K562 (cell line): Measurements from ENCODE around the gene METTL6. TPM values are rescaled to one million over a fixed set of nuclear protein-coding genes. Genes with fewer than 3 reads are reported as not detected.

Source experiments
- ATAC-seq: fragments of 200-7000 bp; cut with Tn5 transposase; 3 replicates; pipeline ENCODE4 v1.9.1; 2020; ENCODE audit warnings: moderate library complexity
- BruUV-seq: library from RNA; stranded (reverse); fragments of 400-500 nt; replicated peaks from 2 replicates; lab custom pipeline; 2021; lab: Mats Ljungman, UMichigan
- CTCF ChIA-PET: fragments of 300-600 bp; formaldehyde crosslinking; extraction: SDS; loops from one replicate; lab custom pipeline; 2021; ENCODE audit warnings: low intra/inter-chr PET ratio; lab: Yijun Ruan, JAX
- POLR2A ChIA-PET: fragments of 300-600, 350-650 bp; sonication (Branson Sonifier 250); formaldehyde crosslinking; extraction: SDS; loops from one replicate; lab custom pipeline; 2021; ENCODE audit warnings: antibody characterized with exemption, inconsistent platforms; lab: Yijun Ruan, JAX
- DNase-seq, 4 experiments: peaks; one replicate each; pipeline versions ENCODE4 v3.0.0 to v3.0.0-alpha.2; 2011 to 2018; ENCODE audit warnings: low spot score in 3 of 4, mixed read lengths in 3 of 4; ENCODE audit errors: extremely low read depth in 1 of 4
- FAIRE-seq: peaks from 2 replicates; lab custom pipeline; 2011; peaks lifted over from hg19 to GRCh38; lab: Jason Lieb, UNC
- H2AFZ ChIP-seq: 2 replicates; pipeline ENCODE4 v1.6.0; 2011; ENCODE audit warnings: low read depth, low read length, control low read depth, inconsistent platforms
- H3K27ac ChIP-seq: fragments of 200-600 bp; 3 replicates; pipeline ENCODE4 v1.8.0; 2011; ENCODE audit warnings: low read depth, mild to moderate bottlenecking, control low read depth, inconsistent platforms, low read length, moderate library complexity, mixed read lengths; ENCODE audit errors: extremely low read depth
- H3K27me3 ChIP-seq, 2 experiments: fragments of 300-600 bp in 1 of 2; 2 replicates in 1 of 2; 3 replicates in 1 of 2; pipeline versions ENCODE4 v1.6.0 to v1.8.0; 2011; ENCODE audit warnings: inconsistent platforms in 2 of 2, low read length in 2 of 2, mild to moderate bottlenecking in 1 of 2, mixed read lengths in 1 of 2, moderate library complexity in 1 of 2; ENCODE audit not compliant: control insufficient read depth in 2 of 2, insufficient read depth in 2 of 2
- H3K36me3 ChIP-seq: fragments of 300-600 bp; 3 replicates; pipeline ENCODE4 v1.8.0; 2011; ENCODE audit warnings: mild to moderate bottlenecking, low read length, inconsistent platforms; ENCODE audit not compliant: control insufficient read depth, insufficient read depth
- H3K4me1 ChIP-seq, 2 experiments: fragments of 200-600 bp in 1 of 2; replicated peaks in 1 of 2; 2 replicates in 1 of 2; 3 replicates in 1 of 2; pipeline versions ENCODE4 v1.5.1 to v1.8.0; 2011; ENCODE audit warnings: inconsistent platforms in 2 of 2, low read length in 2 of 2, mild to moderate bottlenecking in 1 of 2, mixed read lengths in 1 of 2, moderate library complexity in 1 of 2; ENCODE audit not compliant: control insufficient read depth in 2 of 2, insufficient read depth in 2 of 2
- H3K4me2 ChIP-seq: 2 replicates; pipeline ENCODE4 v1.6.1; 2011; ENCODE audit warnings: low read length, control low read depth, inconsistent platforms, mixed read lengths; ENCODE audit not compliant: insufficient read depth
- H3K4me3 ChIP-seq: fragments of 200-600 bp; sonication (generic), shearing (Covaris generic); 2 replicates; pipeline ENCODE4 v1.5.1; 2016; ENCODE audit warnings: control low read depth, inconsistent platforms
- H3K79me2 ChIP-seq: fragments of 200-600 bp; 3 replicates; pipeline ENCODE4 v1.8.0; 2011; ENCODE audit warnings: low read length, inconsistent platforms; ENCODE audit not compliant: control insufficient read depth, insufficient read depth
- H3K9ac ChIP-seq, 2 experiments: 2 replicates each; pipeline versions ENCODE4 v1.6.0 to v1.6.1; 2011; ENCODE audit warnings: low read depth in 2 of 2, low read length in 2 of 2, control low read depth in 1 of 2, inconsistent platforms in 1 of 2, mild to moderate bottlenecking in 1 of 2, mixed read lengths in 1 of 2; ENCODE audit not compliant: insufficient read depth in 1 of 2
- H3K9me1 ChIP-seq: one replicate; pipeline ENCODE4 v1.6.0; 2011; ENCODE audit warnings: inconsistent platforms, mild to moderate bottlenecking, low read length, moderate library complexity; ENCODE audit not compliant: control insufficient read depth, insufficient read depth
- H3K9me3 ChIP-seq: replicated peaks from 2 replicates; pipeline ENCODE4 v1.5.1; 2011; ENCODE audit warnings: low read depth, low read length, inconsistent platforms; ENCODE audit not compliant: control insufficient read depth, insufficient read depth
- H4K20me1 ChIP-seq: replicated peaks from 2 replicates; pipeline ENCODE4 v1.6.1; 2011; ENCODE audit warnings: low read length, inconsistent platforms, mixed read lengths; ENCODE audit not compliant: control insufficient read depth, insufficient read depth
- ARID4B ChIP-seq: sonication (generic); formaldehyde crosslinking; IDR thresholded peaks from 2 replicates; pipeline ENCODE4 v1.8.0; 2022; ENCODE audit warnings: mild to moderate bottlenecking, missing genetic modification reagents
- FOXP1 ChIP-seq: sonication (generic); formaldehyde crosslinking; IDR thresholded peaks from 2 replicates; pipeline ENCODE4 v1.8.0; 2022; ENCODE audit warnings: mild to moderate bottlenecking, missing genetic modification reagents
- KLF6 ChIP-seq: fragments of 250-450 bp; sonication (Bioruptor Pico); IDR thresholded peaks from 2 replicates; pipeline ENCODE4 v1.4.0; 2020; ENCODE audit warnings: mild to moderate bottlenecking, moderate library complexity, borderline replicate concordance
- MITF ChIP-seq: IDR thresholded peaks from 2 replicates; pipeline ENCODE4 v1.6.1; 2014; ENCODE audit warnings: antibody characterized with exemption
- POLR2B ChIP-seq: fragments of 450-650 bp; IDR thresholded peaks from 2 replicates; pipeline ENCODE4 v1.6.1; 2018; ENCODE audit warnings: low read depth; ENCODE audit not compliant: partially characterized antibody
- SRF ChIP-seq, 2 experiments: fragments of 250-450, 450-650 bp in 1 of 2; sonication (Bioruptor Pico) in 1 of 2; sonication (generic) in 1 of 2; formaldehyde crosslinking; IDR thresholded peaks; 2 replicates each; pipeline versions ENCODE4 v1.5.0 to v1.5.1; 2020 to 2022; ENCODE audit warnings: mild to moderate bottlenecking in 1 of 2, missing genetic modification reagents in 1 of 2
- ZNF140 ChIP-seq: fragments of 250-450 bp; sonication (Bioruptor Pico); IDR thresholded peaks from 2 replicates; pipeline ENCODE4 v1.8.0; 2021; ENCODE audit warnings: moderate library complexity, mild to moderate bottlenecking, inconsistent platforms
- ZNF274 ChIP-seq: IDR thresholded peaks from 2 replicates; pipeline ENCODE4 v1.6.1; 2011; ENCODE audit warnings: low read depth, mild to moderate bottlenecking, low read length, moderate library complexity, borderline replicate concordance
- ZNF324 ChIP-seq: fragments of 250-450 bp; sonication (Bioruptor Pico); IDR thresholded peaks from 2 replicates; pipeline ENCODE4 v1.4.0; 2020; ENCODE audit warnings: mild to moderate bottlenecking
- ZNF347 ChIP-seq: fragments of 450-650 bp; formaldehyde crosslinking; IDR thresholded peaks from 2 replicates; pipeline ENCODE4 v1.4.0; 2020; ENCODE audit warnings: low read depth, mild to moderate bottlenecking, moderate library complexity
- WGBS: fragments of 100-300 bp; shearing (Covaris generic); methylation state at CpG from one replicate; pipeline ENCODE4 v1.1.6; 2016; ENCODE audit warnings: low coverage, mixed read lengths; ENCODE audit not compliant: insufficient coverage; ENCODE audit errors: missing lambda C conversion rate; 5-methylcytosine and 5-hydroxymethylcytosine counted together
- in situ Hi-C: fragments of 300-500 bp; cut with MboI; formaldehyde crosslinking; loops from 4 replicates; pipeline ENCODE4 v1.15.0; 2018; ENCODE audit warnings: inconsistent platforms, mixed read lengths
- intact Hi-C: fragments of 100-400 bp; cut with micrococcal nuclease; formaldehyde crosslinking; loops from 2 replicates; pipeline ENCODE4 v1.14.2; 2022
- polyA plus RNA-seq, 8 experiments: library from polyadenylated mRNA; depleted of rRNA in 4 of 8; stranded (reverse) in 5 of 8; unstranded in 3 of 8; fragments of >200 nt; fragmentation: Nextera tagmentation in 2 of 8; fragmentation: Illumina TruSeq in 1 of 8; extraction: Ambion mirVana in 2 of 8; extraction: Trizol in 1 of 8; gene quantifications; 2 replicates each; pipeline versions ENCODE4 v1.2.1 to v1.2.3, GENCODE V29; 2011 to 2014; ENCODE audit warnings: inconsistent platforms in 1 of 8, missing spikeins in 1 of 8
- total RNA-seq, 7 experiments: library from RNA; depleted of rRNA in 6 of 7; stranded (reverse); fragments of >200 nt in 6 of 7; fragmentation: Illumina TruSeq in 2 of 7; extraction: Trizol in 2 of 7; gene quantifications; 2 replicates each; pipeline versions ENCODE4 v1.2.1 to v1.2.3, GENCODE V29; 2011 to 2021; ENCODE audit warnings: low replicate concordance in 1 of 7

Gene METTL6
- total and polyA plus RNA-seq, 9 of the 15 experiments (the other 6 are each of a cell fraction or from before 2014, with no cell fraction given), result 18.8 to 61.5 (median 33.9) TPM

GRCh38 chr3:15456321-15456720 lies 29.0 kb upstream of the METTL6 start (continued):
- TF ChIP-seq ZNF140 (CRISPR knock-in tag) (no peak), ZNF324 (CRISPR knock-in tag) (no peak), MITF (no peak), KLF6 (CRISPR knock-in tag) (no peak), ZNF274 (no peak), FOXP1 (CRISPR knock-in tag) (no peak)

- no peaks in the 10 kb centered on the region for H3K36me3 ChIP-seq
- H3K27ac ChIP-seq, result no peak overlapping the region
- H4K20me1 ChIP-seq, result no peaks in the 10 kb centered on the region
- no peak for FAIRE-seq
- H3K9ac ChIP-seq, result peak overlapping the region in 1 of 2 experiments; percentile 57; a peak in 2 of 4 replicates
- H3K4me1 ChIP-seq, result 0 out of 5 replicates have a peak, but pooled peaks cover 0 to 3% of the 10 kb centered on the region in 2 experiments
- H3K4me3 ChIP-seq, result no peak overlapping the region
- no peaks in the 10 kb centered on the region for H3K79me2 ChIP-seq
- H3K27me3 ChIP-seq, result peaks cover 9 to 16% of the 10 kb centered on the region in 2 experiments; a peak in 3 of 5 replicates
- H3K4me2 ChIP-seq, result no peak overlapping the region
- H3K9me1 ChIP-seq, result no peaks in the 10 kb centered on the region
- no peak for ATAC-seq
- intact Hi-C loops (no loop called here), in situ Hi-C loops (no loop called here)
- BruUV-seq, result no TSS peak
- TF ChIP-seq SRF (CRISPR knock-in tag; IDR thresholded peaks at IDR 0.05) (no peak), POLR2B (no peak), ARID4B (CRISPR knock-in tag) (no peak), ZNF347 (no peak)
- no peak for DNase-seq
- POLR2A ChIA-PET, result interaction anchor here (0.6 to 1.0 kb wide), 2 partner anchors 11 to 335 kb away, joined by 3 to 6 read pairs; no protein-coding TSS in a partner anchor
- no peak overlapping the region for H2AFZ ChIP-seq
- WGBS, result 20% methylated on average over 7 of the region's 7 CpGs
- no peaks in the 10 kb centered on the region for H3K9me3 ChIP-seq
- CTCF ChIA-PET, result no interaction called here
Observed at GRCh38 chr3:15455756-15456155, 28.4 kb upstream of the METTL6 start.
